GM21526 (cell line): ENCODE results near the gene PICALM.
"Not testable (repeated sequence)": the region's sequence is repeated elsewhere in the genome, so short reads cannot be mapped to it uniquely, and the experiment has no call there.

Source experiments
- ATAC-seq: cut with Tn5 transposase; IDR thresholded peaks from one replicate; pipeline ENCODE4 v1.9.1; 2021; ENCODE audit warnings: moderate library complexity; ENCODE audit not compliant: unreplicated experiment, low FRiP score

Gene PICALM

DNA sequence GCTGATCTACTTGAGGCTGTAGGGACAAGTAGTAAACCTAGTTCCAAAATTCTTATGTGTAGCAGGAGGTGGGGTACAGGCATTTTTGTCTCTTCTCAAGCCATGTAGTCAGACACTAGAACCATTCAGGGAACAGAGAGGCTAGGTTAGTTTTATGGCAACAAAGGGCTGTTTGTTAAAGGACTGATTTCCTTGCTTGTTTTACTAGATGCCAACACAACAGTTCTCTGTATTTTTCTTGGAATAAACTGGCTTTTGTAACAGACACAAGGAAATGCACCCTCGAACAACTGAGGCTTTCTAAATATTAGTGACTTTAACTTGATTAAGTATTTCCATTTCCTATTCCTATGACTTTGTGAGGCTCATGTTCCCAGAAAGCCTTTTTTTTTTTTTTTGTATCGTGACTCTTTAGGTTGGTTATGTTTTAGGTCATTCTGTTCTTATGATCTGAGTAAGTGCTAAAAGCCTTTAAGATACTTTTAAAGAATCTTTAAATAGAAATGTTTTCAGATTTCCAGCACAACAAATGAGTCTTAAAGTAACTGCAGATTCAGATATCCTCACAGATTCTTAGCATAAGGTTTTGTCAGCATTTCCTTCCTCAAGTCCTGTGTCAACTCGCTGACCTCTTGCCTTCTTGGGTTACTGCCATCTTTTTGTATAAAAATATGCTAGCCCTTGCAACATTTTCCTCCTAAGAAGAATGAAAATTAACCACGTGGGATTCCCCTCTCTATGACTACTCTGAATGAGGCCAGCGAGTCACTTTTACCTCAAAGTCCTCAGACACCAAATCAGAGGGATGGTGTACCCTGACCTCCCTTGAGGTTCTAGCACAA lies 121.2 kb downstream of the PICALM start:
- ATAC-seq, result no peak

DNA sequence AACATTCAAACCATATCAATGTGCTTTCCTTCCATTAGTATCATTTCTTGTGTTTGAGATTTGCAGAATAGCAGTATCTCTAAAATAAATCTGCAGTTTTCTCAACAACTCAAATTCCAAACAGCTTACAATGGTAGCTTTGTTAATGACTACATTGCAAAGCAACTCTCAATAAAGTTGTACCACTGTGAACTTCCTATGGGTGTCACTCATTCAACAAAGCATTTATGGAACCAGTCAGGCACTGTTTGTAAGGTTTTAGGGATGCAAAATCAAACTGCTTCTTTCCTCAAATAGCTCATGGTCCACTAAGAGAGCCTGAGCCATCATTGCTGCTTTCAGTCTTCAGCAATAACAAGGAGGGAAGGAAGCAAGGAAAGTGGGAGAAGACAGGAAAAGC lies 122.7 kb downstream of the PICALM start:
- no peak for ATAC-seq

DNA sequence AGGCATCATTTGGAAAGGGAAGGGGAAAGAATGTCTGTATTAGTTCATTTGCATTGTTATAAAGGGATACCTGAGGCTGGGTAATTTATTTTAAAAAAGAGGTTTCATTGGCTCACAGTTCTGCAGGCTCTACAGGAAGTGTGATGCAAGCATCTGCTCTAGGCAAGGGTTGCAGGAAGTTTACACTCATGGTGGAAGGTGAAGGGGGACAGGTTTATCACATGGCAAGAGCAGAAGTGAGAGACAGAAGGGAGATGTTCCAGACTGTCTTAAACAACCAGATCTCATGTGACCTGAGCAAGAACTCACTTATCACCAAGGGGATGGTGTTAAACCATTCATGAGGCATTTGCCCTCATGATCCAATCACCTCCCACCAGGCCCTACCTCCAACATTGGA lies 123.1 kb downstream of the PICALM start:
- ATAC-seq, result no peak

DNA sequence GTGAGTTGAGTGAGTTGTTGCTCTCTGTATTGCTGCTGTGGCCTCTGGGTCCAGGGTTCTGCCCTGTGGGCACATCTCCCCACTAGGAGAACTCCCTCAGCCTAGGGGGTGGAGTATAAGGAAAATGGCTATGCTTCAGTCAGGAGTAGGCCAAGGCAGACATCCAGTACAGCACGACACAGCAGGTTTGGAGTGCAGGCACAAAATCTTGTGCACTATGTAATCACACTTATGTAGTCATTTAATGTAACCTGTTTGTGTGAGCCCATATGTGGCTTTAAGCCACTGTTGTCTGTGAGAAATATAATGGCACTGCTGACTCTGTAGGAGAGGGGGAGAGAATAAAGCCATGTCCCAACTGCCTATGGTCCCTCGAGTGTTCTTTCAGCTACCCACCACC lies 123.6 kb downstream of the PICALM start:
- no peak for ATAC-seq

DNA sequence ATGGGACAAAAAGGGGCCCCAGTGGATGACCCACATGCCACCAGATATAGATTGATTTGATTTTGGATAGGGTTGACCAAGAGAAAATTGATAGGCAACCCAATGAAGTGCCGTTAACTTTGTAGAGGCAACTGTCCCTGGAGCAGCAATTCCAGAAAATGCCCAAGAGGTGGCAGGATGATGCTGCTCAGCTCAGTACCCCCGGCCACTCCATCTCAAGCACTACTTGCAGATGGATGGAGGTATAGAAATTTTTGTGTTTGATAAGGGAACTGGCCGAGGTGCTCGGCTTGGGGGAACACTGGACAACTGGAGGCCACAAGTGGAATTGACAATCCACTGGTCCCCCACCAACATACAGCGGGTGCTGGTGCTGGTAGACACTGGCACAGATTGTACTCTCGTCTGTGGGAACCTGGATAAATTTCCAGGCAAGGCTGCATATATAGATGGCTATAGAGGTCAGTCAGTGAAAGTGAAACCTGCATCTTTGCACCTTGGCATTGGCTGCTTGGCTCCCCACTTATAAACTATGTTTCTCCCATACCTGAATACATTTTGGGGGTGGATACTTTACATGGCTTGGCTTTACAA lies 127.4 kb downstream of the PICALM start:
- no peak for ATAC-seq

DNA sequence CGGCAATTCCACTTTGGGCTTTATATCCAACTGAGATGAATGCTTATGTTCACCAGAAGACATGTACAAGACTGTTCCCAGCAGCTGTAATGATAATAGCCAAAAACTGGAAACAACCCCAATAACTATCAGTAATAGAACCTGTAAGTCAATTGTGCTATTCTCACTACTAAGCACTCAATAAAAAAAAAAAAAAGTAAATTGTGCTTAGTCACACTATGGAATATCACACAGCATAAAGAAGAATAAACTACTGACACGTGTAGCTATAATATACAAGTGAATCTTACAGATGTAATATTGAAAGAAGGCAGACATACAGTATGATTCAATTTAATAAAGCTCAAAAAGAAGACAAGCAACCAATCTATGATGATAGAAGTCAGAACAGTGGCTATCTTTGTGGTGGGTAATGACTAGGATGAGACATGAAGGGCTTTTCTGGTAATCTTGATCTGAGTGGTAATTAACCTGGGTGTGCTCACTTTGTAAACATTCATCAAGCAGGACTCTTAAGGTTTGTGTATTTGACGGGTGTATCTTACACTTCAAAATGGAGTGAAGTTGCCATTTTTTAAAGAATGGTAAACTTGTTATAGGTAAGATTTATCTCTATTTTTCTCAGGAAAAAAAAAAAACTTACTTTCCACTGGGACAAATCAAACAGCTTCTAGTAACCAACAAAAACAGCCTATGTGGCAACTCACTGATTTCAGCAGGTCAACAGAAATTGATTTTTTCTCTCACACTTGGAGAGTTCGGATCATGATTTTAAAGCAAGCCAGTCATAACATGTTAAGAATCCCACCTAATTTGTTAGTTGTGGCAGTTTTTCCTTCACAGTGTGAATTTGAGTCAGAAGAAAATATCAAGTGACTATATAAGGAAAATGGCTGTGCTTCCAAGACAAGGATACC lies 129.5 kb downstream of the PICALM start:
- no peak for ATAC-seq

DNA sequence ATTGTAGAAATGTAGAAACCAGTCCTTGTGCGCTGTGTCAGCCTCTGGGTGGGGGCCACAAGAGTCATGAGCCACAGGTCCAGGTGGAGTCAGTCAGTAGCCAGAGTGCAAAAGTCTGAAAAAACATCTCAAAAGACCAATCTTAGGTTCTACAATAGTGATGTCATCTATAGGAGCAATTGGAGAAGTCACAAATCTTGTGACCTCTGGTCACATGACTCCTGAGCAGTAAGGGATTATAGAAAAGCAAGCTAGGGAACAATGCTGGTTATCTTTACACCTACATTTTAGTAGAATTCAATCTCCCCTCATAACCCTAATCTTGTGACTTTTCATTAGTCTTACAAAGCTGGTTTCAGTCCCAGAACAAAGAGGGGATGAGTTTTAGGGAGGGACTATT lies 131.0 kb downstream of the PICALM start:
- no peak for ATAC-seq

DNA sequence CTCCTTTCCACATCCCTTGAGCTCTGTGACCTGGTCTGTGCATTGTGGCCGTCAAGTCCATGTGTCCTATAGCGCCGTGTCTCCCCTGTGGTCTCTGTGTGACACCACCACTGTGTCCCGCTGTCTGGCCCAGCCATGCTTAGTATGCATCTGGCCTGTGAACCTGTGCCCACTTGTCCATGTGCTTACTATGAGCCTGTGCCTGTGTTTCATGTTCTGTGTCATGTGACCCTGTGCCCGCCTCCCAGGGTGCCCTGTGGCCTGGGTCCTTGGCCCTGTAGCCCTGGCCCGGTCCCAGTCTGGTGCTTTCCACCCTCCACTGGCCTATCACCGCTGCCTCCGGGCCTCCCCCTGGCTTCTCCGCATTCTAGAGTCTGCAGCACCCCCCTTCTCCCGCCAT lies 133.1 kb downstream of the PICALM start:
- no peak for ATAC-seq

DNA sequence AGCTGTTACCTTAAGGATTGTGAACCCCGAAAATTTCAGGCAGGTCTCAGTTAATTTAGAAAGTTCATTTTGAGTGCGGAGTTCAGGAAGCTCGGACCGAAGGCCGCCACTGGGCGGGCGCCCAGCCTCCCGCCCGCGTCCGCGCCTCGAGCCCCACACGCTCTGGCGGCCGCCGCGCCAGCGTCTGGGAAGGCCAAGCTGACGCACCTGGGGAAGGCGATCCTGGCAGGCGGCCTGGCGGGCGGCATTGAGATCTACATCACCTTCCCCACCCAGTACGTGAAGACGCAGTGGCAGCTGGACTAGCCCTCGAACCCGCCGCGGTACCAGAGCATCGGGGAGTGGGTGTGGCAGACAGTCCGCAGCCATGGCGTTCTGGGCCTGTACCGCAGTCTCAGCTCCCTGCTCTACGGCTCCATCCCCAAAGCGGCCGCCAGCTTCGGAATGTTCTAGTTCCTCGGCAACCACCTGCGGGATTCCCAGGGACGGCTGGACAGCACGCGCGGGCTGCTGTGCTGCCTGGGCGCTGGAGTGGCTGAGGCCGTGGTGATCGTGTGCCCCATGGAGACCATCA lies 134.2 kb downstream of the PICALM start:
- ATAC-seq, result no peak

DNA sequence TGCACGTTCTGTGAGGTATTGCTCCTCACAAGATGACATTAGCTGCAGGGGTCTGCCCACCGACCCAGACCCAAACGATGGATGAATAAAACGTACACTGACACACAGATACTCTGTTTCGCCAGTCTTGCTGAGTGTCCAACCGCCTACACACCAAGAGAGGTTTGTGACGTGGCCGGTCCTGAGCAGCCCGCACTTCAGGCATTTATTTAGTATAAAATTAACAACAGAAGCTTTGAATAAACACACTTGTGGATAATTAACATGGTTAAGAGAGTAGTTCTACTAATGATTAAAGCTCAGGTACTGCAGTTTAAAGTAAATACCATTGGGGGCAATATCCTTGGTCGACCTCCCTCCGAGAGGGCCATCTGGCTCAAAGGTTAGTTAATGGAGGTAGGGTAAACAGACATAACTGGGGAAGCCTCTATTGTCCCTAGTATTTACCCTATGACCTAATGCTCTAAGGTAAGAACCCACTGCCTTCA lies 138.0 kb downstream of the PICALM start:
- ATAC-seq, result no peak

DNA sequence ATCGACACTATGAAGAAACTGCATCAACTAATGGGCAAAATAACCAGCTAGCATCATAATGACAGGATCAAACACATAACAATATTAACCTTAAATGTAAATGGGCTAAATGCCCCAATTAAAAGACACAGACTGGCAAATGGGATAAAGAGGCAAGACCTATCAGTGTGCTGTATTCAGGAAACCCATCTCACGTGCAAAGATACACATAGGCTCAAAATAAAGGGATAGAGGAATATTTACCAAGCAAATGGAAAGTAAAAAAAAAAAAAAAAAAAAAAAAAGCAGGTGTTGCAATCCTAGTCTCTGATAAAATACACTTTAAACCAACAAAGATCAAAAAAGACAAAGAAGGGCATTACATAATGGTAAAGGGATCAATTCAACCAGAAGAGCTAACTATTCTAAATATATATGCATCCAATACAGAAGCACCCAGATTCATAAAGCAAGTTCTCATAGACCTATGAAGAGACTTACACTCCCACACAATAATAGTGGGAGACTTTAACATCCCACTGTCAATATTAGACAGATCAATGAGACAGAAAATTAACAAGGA lies 142.2 kb downstream of the PICALM start:
- ATAC-seq, result not testable (repeated sequence)

DNA sequence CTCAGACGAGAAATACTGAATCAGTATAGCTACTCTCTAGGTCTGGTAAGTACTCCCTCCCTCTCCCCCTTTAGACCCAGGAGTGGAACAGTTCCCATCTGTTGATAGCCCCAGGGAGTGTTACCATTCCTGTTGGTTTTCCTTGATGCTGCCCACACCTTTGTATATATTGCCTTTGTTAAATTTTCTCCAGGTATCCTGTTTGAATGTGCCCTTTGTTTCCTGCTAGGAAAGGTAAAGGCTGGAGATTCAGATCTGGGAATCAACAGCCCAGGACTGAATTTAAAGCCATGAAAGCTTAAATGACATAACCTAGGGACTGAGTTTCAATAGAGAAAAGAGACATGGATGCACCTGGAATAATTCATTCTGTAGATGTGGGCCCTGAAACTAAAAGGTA lies 145.4 kb downstream of the PICALM start:
- ATAC-seq, result no peak

DNA sequence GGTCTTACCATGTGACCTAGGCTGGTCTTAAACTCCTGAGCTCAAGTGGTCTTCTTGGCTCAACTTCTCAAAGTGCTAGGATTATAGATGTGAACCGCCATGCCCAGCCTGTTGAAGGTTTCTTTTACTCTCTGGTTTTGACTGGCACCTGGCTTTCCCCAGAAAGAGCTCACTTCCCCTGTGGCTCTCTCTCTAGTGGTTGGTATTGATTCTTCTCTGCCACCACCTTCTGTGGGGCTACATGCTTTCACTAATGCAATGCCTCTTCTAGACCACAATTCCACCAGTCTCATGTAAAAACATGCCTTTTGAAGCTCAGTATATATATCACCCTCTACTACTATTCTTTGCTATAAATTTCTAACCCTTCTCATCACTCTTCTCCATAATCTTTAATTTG lies 146.5 kb downstream of the PICALM start:
- no peak for ATAC-seq

DNA sequence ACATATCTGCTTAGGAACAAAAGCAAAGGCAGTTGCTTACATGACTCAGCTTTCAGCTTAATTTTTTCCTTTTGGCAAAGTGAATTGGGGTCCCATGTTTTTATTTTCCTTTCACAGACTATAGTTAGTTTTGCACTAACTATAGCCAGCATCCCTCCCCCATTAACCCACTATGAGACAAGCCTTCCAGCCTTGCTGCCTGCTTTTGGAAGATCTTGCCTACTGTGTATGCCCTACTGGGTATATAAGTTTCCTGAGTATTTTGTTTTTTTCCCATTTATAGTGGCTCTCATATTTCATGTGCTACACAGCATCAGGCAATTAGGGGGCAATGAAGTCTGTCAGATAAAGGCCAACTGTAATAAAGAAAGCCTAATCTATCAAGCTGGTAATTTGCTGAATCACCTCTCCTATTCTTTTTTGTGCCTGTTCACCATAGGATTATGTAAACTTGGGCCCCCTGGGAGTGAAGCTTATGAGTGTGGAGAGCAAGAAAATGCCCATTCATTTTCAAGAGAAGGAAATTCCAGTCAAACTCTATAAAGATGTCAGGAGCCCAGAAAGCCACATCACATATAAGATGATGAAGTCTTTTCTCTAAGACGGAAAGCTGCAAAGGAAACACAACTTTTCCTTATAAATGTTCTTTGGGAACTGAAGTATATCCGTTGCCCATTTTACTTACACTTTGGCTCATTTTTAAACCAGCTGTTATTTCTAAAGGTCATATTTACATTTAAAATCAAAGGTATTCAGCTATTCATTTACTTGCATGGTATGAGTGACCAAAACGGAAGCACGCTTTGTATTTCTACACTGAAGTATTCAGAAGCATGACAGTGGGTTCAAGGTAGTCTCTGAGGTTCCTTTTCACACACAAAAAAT lies 149.7 kb downstream of the PICALM start:
- ATAC-seq, result no peak

DNA sequence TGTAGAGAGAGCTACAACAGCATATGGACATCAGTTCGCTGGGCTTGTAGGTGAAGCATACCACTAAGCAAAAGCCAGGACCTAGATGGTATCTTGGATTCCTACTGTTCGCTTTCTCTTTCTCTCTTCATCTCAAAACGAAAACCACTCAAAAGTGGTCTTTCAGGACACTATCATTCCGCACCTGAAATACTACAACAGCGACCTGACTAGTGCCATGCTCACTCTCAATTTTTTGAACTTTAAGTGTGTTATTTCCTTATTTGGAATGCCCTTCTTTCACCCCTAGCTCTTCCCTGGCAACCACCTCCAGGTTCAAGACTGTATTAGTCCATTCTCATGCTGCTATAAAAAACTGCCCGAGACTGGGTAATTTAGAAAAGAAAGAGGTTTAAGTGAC lies 154.5 kb downstream of the PICALM start:
- no peak for ATAC-seq

DNA sequence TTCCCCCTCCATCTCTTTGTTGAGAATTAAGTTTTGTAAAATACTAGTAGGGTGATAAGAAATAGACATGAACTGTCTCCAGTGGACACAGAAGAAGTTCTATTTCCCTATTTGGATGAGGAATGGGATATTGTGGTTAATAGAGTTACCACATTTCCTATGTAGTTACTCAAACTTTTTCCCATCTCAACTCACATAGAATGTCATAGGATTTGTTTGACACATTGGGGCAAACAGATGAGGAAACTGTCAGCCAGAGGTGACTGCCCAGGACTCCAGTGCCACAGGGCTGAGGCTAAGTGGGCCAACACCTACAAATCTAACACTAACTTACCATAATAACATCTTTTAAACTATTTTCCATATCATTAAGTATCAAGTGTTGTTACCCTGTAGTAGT lies 155.4 kb downstream of the PICALM start:
- ATAC-seq, result no peak

DNA sequence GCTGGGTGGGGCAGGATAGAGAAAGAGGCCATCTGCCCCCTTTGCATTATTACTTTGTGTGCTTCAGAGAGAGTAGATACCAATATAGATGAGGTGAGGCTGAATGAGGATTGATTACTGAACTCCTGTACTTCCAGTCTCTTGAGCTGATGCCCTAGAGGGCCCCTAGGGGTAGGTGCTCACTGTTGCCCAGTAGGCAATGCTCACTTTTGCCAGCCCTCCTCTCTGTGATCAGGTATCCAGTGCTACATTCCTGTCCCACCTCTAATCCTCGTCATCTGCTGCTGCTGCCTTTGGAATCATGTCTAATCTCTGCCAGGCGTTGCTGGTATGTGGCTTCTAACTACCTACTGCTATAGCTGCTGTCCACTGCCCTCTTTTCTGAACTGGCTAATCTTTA lies 156.5 kb downstream of the PICALM start:
- no peak for ATAC-seq
